Neutrophil (primary cell): Measurements from ENCODE around the gene TRMU.

Source experiments
- H3K27ac ChIP-seq: fragments of 200-600 bp; sonication (generic); 2 replicates; pipeline ENCODE4 v1.5.1; 2016; ENCODE audit warnings: mild to moderate bottlenecking, moderate library complexity
- H3K27me3 ChIP-seq: fragments of 200-600 bp; sonication (generic); 2 replicates; pipeline ENCODE4 v1.6.0; 2016; ENCODE audit warnings: mild to moderate bottlenecking
- H3K36me3 ChIP-seq: fragments of 200-600 bp; sonication (generic); 2 replicates; pipeline ENCODE4 v1.5.1; 2017
- H3K4me1 ChIP-seq, 2 experiments: fragments of 200-600 bp in 1 of 2; sonication (generic) in 1 of 2; 1 replicate in 1 of 2; 2 replicates in 1 of 2; pipeline versions ENCODE4 v1.5.1 to v1.6.1; 2013 to 2016; ENCODE audit warnings: low read depth in 1 of 2, low read length in 1 of 2, mild to moderate bottlenecking in 1 of 2, moderate library complexity in 1 of 2; ENCODE audit not compliant: control insufficient read depth in 1 of 2, insufficient read depth in 1 of 2
- H3K4me3 ChIP-seq, 2 experiments: fragments of 200-600 bp in 1 of 2; sonication (generic) in 1 of 2; 1 replicate in 1 of 2; 2 replicates in 1 of 2; pipeline ENCODE4 v1.5.1; 2013 to 2016; ENCODE audit warnings: low read depth in 1 of 2, low read length in 1 of 2, mild to moderate bottlenecking in 1 of 2, moderate library complexity in 1 of 2
- H3K9me3 ChIP-seq: fragments of 200-600 bp; sonication (generic); 2 replicates; pipeline ENCODE4 v1.5.1; 2016
- CTCF ChIP-seq: fragments of 200-600 bp; sonication (generic); IDR thresholded peaks from 2 replicates; pipeline ENCODE4 v1.5.1; 2016; ENCODE audit warnings: antibody characterized with exemption

TRMU gene

GRCh38 chr22:46318576-46318975 lies 16.9 kb upstream of the TRMU start:
- no peak overlapping the region for H3K4me3 ChIP-seq
- TF ChIP-seq CTCF: no peak
- no peak overlapping the region for H3K27ac ChIP-seq
- H3K4me1 ChIP-seq: no peaks in the 10 kb centered on the region
- no peaks in the 10 kb centered on the region for H3K27me3 ChIP-seq
- peaks cover 81% of the 10 kb centered on the region for H3K36me3 ChIP-seq
- no peaks in the 10 kb centered on the region for H3K9me3 ChIP-seq

GRCh38 chr22:46319319-46319718 lies 16.2 kb upstream of the TRMU start:
- Histone ChIP-seq H3K36me3 (peaks cover 88% of the 10 kb centered on the region), H3K4me1 (no peaks in the 10 kb centered on the region), H3K9me3 (no peaks in the 10 kb centered on the region), H3K27me3 (no peaks in the 10 kb centered on the region), H3K27ac (no peak overlapping the region), H3K4me3 (no peak overlapping the region)
- TF ChIP-seq CTCF: no peak

- Histone ChIP-seq H3K4me1 (no peaks in the 10 kb centered on the region), H3K27ac (no peak overlapping the region), H3K27me3 (no peaks in the 10 kb centered on the region), H3K9me3 (no peaks in the 10 kb centered on the region), H3K36me3 (peaks cover 95% of the 10 kb centered on the region), H3K4me3 (no peak overlapping the region)
- no peak for TF ChIP-seq CTCF
Observed at GRCh38 chr22:46320166-46320710, 15.3 kb upstream of the TRMU start.

GRCh38 chr22:46320716-46321386 lies 14.7 kb upstream of the TRMU start:
- peaks cover 95% of the 10 kb centered on the region for H3K36me3 ChIP-seq
- no peak for TF ChIP-seq CTCF
- no peak overlapping the region for H3K27ac ChIP-seq

GRCh38 chr22:46322711-46323110 lies 12.8 kb upstream of the TRMU start:
- H3K9me3 ChIP-seq: no peaks in the 10 kb centered on the region
- no peaks in the 10 kb centered on the region for H3K4me1 ChIP-seq
- H3K36me3 ChIP-seq: peaks cover 97% of the 10 kb centered on the region
- H3K27ac ChIP-seq: no peak overlapping the region
- no peaks in the 10 kb centered on the region for H3K27me3 ChIP-seq
- no peak for TF ChIP-seq CTCF
- no peak overlapping the region for H3K4me3 ChIP-seq

More at GRCh38 chr22:46320716-46321386, 14.7 kb upstream of the TRMU start:
- Histone ChIP-seq H3K9me3 (no peaks in the 10 kb centered on the region), H3K4me1 (no peaks in the 10 kb centered on the region), H3K4me3 (no peak overlapping the region), H3K27me3 (no peaks in the 10 kb centered on the region)
